Eye (tissue), 1 donor: Measurements from ENCODE around the gene KIRREL3.

Experiments used
- DNase-seq: peaks from one replicate; pipeline ENCODE4 v3.0.0-alpha.2; 2015

KIRREL3 gene

GRCh38 chr11:126766440-126766839 lies 234.1 kb downstream of the KIRREL3 start:
- DNase-seq, result no peak

DNA sequence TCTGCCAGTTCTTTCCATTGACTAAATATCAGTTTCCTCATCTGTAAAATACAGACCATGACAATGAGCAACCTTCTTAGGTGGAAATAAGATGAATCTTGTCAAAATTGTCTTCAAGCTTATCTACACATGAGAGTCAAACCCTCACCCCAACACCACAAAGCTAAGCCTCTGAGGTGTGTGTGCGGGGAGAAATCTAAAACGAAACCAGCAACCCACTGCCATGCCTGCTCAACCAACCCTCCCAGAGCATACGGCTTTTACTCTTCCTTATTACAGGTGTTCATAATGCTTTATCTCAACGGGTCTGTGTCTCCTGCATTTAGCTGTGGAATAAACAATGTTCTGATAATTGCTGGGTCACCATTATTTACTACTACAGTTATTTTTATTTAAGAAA lies 235.4 kb downstream of the KIRREL3 start:
- no peak for DNase-seq

DNA sequence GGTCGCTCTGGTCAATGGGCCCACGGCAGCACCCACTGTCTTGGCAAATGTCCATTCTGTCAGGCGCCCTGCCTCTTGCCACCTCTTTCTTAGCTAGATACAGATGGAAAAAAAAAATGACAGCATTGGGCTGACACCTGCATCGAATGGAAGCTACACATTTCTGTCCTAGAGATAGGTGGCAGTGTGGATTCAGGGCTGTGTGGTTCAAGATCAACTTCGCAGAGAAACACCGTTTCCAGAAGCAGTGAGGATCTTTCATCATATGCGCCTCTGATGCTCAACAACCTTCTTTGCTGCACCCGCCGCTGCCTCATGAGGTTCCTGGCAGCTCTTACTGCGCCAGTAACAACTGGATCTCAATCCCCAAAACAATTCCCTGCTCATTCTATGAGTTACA lies 236.3 kb downstream of the KIRREL3 start:
- no peak for DNase-seq

DNA sequence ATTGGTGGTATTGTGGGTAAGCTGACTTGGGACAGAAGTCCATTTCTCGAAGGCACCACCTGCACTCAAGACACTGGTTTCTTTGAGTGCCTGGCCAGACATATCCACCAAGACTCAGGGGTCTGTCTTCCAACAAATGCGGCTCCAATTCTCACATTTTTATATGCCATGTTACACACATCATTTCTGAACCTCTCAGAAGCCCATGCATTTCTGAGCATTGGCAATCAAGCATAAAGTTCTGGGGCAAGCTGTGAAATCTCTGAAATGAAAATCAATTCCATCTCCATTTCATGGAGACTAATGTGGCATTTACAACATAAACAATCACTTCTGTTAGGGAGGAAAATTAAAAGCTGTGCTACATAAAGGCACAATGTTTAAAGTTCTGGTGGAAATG lies 243.7 kb downstream of the KIRREL3 start:
- DNase-seq, result peak; percentile 58

GRCh38 chr11:126756421-126756820 lies 244.1 kb downstream of the KIRREL3 start:
- DNase-seq, result no peak

- no peak for DNase-seq
These were observed 245.0 kb downstream of the KIRREL3 start for GRCh38 chr11:126755526-126755925.

DNA sequence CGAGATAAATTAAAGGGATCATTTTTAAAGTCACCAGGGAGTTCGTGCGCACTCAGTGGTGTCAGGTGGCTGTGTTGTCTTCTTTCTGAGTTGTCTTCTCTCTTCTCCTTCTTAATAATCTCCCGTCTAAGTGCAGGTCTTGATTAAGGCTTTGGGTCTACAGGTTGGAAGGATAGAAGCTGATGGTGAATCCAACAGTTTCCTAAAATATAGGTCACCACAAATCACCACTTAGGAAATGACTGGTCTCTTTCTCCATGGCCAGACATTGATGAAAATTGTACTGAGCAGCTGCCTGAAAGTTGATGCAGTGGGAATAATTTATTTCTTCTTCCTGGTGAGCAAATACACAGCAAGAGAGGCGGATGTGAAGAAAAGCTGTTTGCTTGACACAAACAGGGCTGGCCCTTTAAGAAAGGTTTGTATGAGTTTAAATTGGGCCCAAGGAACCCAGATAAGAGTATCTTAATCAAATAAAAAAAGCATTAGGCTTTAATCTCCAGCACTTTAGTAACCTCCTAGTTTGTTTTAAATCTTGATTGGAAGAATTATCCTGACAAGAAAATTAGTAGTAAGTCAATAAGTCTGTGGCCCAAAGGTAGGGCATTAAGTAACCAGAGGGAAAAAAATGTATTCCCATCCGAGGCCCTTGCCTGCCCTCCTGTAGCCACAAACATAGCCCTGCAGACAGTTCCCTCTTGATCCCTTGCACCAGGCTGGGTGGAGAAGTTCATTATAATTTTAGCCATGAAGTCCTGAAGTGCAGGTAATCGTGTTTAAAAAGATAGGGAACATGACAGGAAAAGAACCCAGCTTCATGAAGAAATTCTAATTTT lies 245.8 kb downstream of the KIRREL3 start:
- DNase-seq, result peak; percentile 64

DNA sequence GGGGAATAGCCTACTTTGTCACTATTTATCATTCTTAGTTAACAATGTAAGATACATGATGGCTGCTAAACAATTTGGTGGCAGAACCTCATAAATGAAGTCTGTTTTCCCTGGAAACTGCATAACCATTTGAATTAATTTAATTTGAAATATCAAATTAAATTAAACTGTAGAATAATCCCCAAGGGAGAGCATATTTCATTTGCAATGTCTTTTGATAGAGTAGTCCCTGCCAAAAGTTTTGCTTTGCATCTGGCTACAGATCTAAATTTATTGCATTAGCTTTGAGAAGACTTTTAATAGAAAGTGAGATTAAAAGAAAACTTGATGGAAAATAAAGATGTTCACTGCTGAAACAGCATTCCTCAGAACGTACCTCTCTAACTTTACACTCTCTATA lies 246.6 kb downstream of the KIRREL3 start:
- no peak for DNase-seq

DNA sequence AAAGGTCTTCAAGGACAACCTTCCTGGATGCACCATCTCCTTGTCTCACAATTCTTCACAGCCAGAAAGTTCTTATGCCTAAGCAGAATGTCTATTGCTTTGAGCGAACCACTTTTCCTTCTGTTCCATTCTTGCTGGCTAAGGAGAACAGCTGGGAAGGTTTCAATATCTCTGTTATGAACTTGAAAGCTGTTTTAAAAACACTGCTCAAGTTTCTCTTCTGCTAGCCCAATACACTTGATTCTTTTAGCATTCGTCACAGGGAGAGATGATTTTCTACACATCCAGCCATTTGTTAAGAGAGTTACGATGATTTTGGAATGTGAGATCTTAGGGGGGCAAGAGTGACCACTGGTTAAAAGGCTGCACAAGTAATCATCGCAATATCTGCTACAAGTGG lies 249.3 kb downstream of the KIRREL3 start:
- DNase-seq, result no peak

- no peak for DNase-seq
These were observed 251.8 kb downstream of the KIRREL3 start for GRCh38 chr11:126748793-126749192.

GRCh38 chr11:126748100-126748791 lies 252.3 kb downstream of the KIRREL3 start:
- peak; percentile 76 for DNase-seq

GRCh38 chr11:126747315-126747714 lies 253.3 kb downstream of the KIRREL3 start:
- DNase-seq, result no peak

DNA sequence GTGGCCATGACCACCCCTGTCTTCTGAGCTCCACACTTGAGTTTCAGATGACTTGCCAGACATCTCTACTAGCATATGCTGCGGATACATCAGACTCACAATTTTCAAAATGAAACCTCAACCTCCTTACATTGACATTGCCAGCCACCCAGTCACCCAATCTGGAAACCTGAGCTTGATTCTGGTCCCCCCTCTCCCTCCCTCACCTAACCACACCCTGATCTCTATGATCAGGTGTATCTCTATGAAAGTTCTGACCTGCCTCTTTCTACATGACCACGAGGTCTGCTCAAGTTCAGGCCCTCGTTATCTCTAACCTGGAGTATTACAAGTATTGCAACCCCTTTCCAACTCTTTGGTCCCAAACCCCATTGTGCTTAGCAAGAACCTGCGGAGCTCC lies 254.1 kb downstream of the KIRREL3 start:
- DNase-seq, result no peak

GRCh38 chr11:126744699-126745098 lies 255.9 kb downstream of the KIRREL3 start:
- no peak for DNase-seq

- DNase-seq, result no peak
These were observed 256.9 kb downstream of the KIRREL3 start for GRCh38 chr11:126743628-126744027.

DNA sequence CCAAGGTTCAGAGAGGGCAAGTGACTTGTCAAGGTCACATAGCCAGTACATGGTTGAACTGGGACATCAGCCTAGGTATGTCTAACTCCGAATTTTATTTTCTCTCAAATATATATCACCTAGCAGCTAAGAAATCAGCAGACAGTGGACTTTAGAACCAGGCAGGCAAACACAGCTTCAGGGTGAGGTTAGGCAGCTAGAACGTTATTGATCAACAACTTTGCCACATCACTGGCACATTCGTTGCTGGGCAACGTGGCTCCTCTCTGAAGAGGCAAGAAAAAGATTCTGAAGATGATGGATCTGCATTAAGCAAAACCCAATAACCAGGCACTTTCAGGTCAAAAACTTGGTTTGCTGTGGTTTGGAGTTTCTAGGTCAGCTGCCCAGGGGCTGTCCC lies 258.0 kb downstream of the KIRREL3 start:
- DNase-seq, result no peak

DNA sequence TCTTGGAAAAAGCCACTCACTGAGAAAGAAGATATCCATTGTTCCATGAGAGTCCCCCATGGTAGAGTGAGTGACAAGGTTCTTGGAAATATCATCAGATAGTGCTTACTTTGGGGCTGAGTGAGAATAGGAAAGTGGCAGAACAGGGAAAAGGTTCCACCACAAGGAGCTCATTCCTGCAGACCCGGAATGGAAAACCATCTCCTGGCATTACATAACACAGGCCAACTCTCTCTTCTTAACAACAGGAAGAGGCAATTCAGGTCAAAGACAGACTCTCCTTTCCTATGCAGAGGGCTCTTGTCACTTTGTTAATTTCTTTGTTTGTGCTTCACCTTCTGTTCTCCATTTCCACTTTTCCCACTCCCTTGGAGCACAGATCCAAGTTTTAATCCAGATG lies 259.7 kb downstream of the KIRREL3 start:
- DNase-seq, result no peak

GRCh38 chr11:126739499-126740145 lies 260.9 kb downstream of the KIRREL3 start:
- DNase-seq, result no peak

GRCh38 chr11:126738295-126739031 lies 262.1 kb downstream of the KIRREL3 start:
- DNase-seq, result no peak

GRCh38 chr11:126736682-126737572 lies 263.6 kb downstream of the KIRREL3 start:
- DNase-seq, result no peak

DNA sequence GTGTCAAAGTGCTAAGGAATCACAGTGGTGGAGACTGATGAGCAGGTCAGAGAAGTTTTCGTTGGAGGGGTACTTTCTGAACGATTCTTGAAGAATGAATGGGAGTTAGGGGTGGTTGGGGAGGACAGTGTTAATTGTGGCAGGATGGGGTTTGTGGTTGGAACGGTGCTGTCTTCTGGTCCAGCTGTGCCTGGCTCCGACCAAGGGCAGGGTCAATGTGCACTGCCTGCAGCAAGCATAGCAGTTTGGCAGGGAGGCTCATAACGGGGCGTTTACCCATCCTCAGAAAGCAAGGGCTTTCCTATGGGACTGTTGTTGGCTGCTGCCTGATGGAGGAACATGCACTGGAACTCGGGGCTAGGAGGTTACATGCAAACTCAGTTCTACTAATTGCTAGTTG lies 265.8 kb downstream of the KIRREL3 start:
- no peak for DNase-seq

DNA sequence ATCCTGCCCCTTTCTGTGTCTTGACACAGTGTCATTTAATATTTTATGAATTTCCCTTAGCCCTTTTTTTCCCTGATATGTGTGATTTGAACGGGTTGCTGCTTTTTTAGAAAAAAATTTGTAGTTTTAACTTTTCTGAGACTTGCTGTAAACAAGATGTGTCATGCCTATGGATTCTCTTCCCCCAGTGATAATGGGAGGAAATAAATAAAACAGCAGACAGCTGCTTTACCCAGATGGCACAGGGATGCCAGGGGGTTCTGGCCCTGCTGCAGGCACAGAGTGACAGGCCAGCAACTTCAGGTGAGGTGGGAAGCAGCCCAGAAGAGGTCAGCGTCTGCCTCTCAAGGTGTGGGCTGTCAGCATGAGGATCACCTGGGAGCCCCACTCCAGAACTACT lies 266.9 kb downstream of the KIRREL3 start:
- no peak for DNase-seq
